H1 (cell line): ENCODE measurements around the gene RAP1GAP. TPM values are rescaled to one million over a fixed set of nuclear protein-coding genes. Genes with fewer than 3 reads are reported as not detected.

Experiments used
- SUZ12 ChIP-seq: fragments of 200-600 bp; sonication (generic); IDR thresholded peaks from 2 replicates; pipeline ENCODE4 v1.6.1; 2012; ENCODE audit warnings: mild to moderate bottlenecking, inconsistent platforms, low read length, moderate library complexity, mixed read lengths
- YY1 ChIP-seq: IDR thresholded peaks from 2 replicates; pipeline ENCODE4 v1.6.1; 2011; ENCODE audit warnings: low read depth, mild to moderate bottlenecking, low read length
- polyA plus RNA-seq, 7 experiments: library from polyadenylated mRNA; depleted of rRNA in 3 of 7; stranded (reverse) in 5 of 7; unstranded in 2 of 7; fragments of >200 nt in 5 of 7; fragments of 200-250 nt in 2 of 7; gene quantifications; 1 replicate in 5 of 7; 2 replicates in 1 of 7; 4 replicates in 1 of 7; pipeline versions ENCODE4 v1.2.1 to v1.2.3, GENCODE V29; 2011 to 2013; ENCODE audit warnings: missing spikeins in 2 of 7, mixed read lengths in 2 of 7
- total RNA-seq: library from RNA; stranded (reverse); fragmentation: NEBNext Ultra II Directional; extraction: Animal tissue kit (Norgen Biotek cat#: 25700); gene quantifications from 2 replicates; pipeline ENCODE4 v1.2.1, GENCODE V29; 2021

The RAP1GAP gene
- total and polyA plus RNA-seq, 2 of the 8 experiments (the other 6 are each of a cell fraction or from before 2014, with no cell fraction given) = 8.4 TPM

GRCh38 chr1:21592086-21592865, 76.9 kb downstream of the RAP1GAP start (continued):
- TF ChIP-seq SUZ12 (no peak), YY1 (no peak)
